Kidney tubule cell (primary cell): ENCODE measurements around the gene UBE2J2.

Experiments used
- DNase-seq: peaks from one replicate; pipeline ENCODE4 v3.0.0-alpha.2; 2018; ENCODE audit warnings: low spot score

Gene UBE2J2

GRCh38 chr1:1239614-1240347 is 33.9 kb downstream of the UBE2J2 start:
- DNase-seq = no peak

GRCh38 chr1:1239227-1239613 is 34.4 kb downstream of the UBE2J2 start:
- no peak for DNase-seq

GRCh38 chr1:1238702-1239178 is 34.9 kb downstream of the UBE2J2 start:
- DNase-seq = no peak

GRCh38 chr1:1237874-1238701 is 35.6 kb downstream of the UBE2J2 start:
- DNase-seq = peak; percentile 42

- DNase-seq = no peak
Observed at GRCh38 chr1:1236945-1237873, 36.4 kb downstream of the UBE2J2 start.

GRCh38 chr1:1236176-1236763 is 37.4 kb downstream of the UBE2J2 start:
- DNase-seq = no peak

- no peak for DNase-seq
Observed at GRCh38 chr1:1235016-1235744, 38.5 kb downstream of the UBE2J2 start.

- DNase-seq = no peak
Observed at GRCh38 chr1:1234180-1234808, 39.4 kb downstream of the UBE2J2 start.

GRCh38 chr1:1233567-1233892 is 40.1 kb downstream of the UBE2J2 start:
- DNase-seq = no peak

GRCh38 chr1:1232796-1233566 is 40.7 kb downstream of the UBE2J2 start:
- DNase-seq = no peak

- no peak for DNase-seq
Observed at GRCh38 chr1:1232208-1232795, 41.4 kb downstream of the UBE2J2 start, which contains the start of gene B3GALT6. TSS of gene B3GALT6 (plus strand) at chr1:1232237. CDS start at chr1:1232279, 42 bp downstream.

- DNase-seq = peak; percentile 98
Observed at GRCh38 chr1:1231400-1232207, 42.0 kb downstream of the UBE2J2 start, which contains the start of gene SDF4. TSS of gene SDF4 (minus strand) at chr1:1232001. CDS start at chr1:1228772, 3,229 bp downstream.

- DNase-seq = peak; percentile 76
Observed at GRCh38 chr1:1230656-1231399, 42.8 kb downstream of the UBE2J2 start.

- no peak for DNase-seq
Observed at GRCh38 chr1:1229770-1230169, 43.9 kb downstream of the UBE2J2 start.

GRCh38 chr1:1228596-1229321 is 44.9 kb downstream of the UBE2J2 start:
- DNase-seq = no peak

- no peak for DNase-seq
Observed at GRCh38 chr1:1228187-1228586, 45.5 kb downstream of the UBE2J2 start.

GRCh38 chr1:1227386-1227785 is 46.3 kb downstream of the UBE2J2 start:
- DNase-seq = no peak
